Stimulated activated naive B cell treated with anti-CD40 and anti-IgM and Interleukin-4, amounts not matched to agents 10 μg/mL and 1 μg/mL and 100 μg/mL, for 72 hours (primary cell): ENCODE results near the gene IQGAP2.

ENCODE experiments used
- ATAC-seq, 2 donors: fragments of 150-1000 bp; cut with Tn5 transposase; replicated peaks; 2 replicates each; pipeline ENCODE4 v1.10.0; 2021; ENCODE audit warnings: moderate library complexity in 1 of 2
- DNase-seq: peaks from one replicate; pipeline ENCODE4 v3.0.0; 2021
- H3K27ac Mint-ChIP-seq: one replicate; pipeline ENCODE4 v1.8.0; 2022; ENCODE audit warnings: mild to moderate bottlenecking, mixed read lengths
- H3K27me3 Mint-ChIP-seq, 2 donors: one replicate each; pipeline ENCODE4 v1.8.0; 2022; ENCODE audit warnings: mixed read lengths in 2 of 2
- H3K36me3 Mint-ChIP-seq, 2 donors: one replicate each; pipeline ENCODE4 v1.8.0; 2022; ENCODE audit warnings: mixed read lengths in 2 of 2, mild to moderate bottlenecking in 1 of 2
- H3K4me1 Mint-ChIP-seq, 2 donors: one replicate each; pipeline ENCODE4 v1.8.0; 2022; ENCODE audit warnings: mixed read lengths in 2 of 2, mild to moderate bottlenecking in 1 of 2
- H3K4me3 Mint-ChIP-seq, 2 donors: one replicate each; pipeline ENCODE4 v1.8.0; 2022; ENCODE audit warnings: mild to moderate bottlenecking in 2 of 2, mixed read lengths in 2 of 2, moderate library complexity in 1 of 2
- H3K9me3 Mint-ChIP-seq, 2 donors: one replicate each; pipeline ENCODE4 v1.8.0; 2022; ENCODE audit warnings: mixed read lengths in 2 of 2, mild to moderate bottlenecking in 1 of 2

IQGAP2 gene

GRCh38 chr5:76389513-76390154, 13.5 kb upstream of the IQGAP2 start:
- peaks cover 6 to 8% of the 10 kb centered on the region in 2 donors for H3K27me3 Mint-ChIP-seq
- H3K4me1 Mint-ChIP-seq, result peaks cover 6 to 18% of the 10 kb centered on the region in 2 donors
- ATAC-seq (no peak), DNase-seq (no peak)
- no peak overlapping the region for H3K27ac Mint-ChIP-seq
- no peak overlapping the region for H3K4me3 Mint-ChIP-seq
- H3K9me3 Mint-ChIP-seq, result no peaks in the 10 kb centered on the region
- H3K36me3 Mint-ChIP-seq, result peaks cover 0 to 1% of the 10 kb centered on the region in 2 donors

- peaks cover 6 to 8% of the 10 kb centered on the region in 2 donors for H3K27me3 Mint-ChIP-seq
- H3K4me1 Mint-ChIP-seq, result peaks cover 6 to 18% of the 10 kb centered on the region in 2 donors
- H3K4me3 Mint-ChIP-seq, result no peak overlapping the region
- ATAC-seq (no peak), DNase-seq (no peak)
- no peak overlapping the region for H3K27ac Mint-ChIP-seq
- peaks cover 0 to 1% of the 10 kb centered on the region in 2 donors for H3K36me3 Mint-ChIP-seq
- H3K9me3 Mint-ChIP-seq, result no peaks in the 10 kb centered on the region
Measured at GRCh38 chr5:76391014-76391413, 12.1 kb upstream of the IQGAP2 start.

- Mint-ChIP-seq H3K36me3 (peaks cover 0 to 1% of the 10 kb centered on the region in 2 donors), H3K4me1 (peaks cover 6 to 18% of the 10 kb centered on the region in 2 donors), H3K4me3 (no peak overlapping the region), H3K27ac (no peak overlapping the region), H3K27me3 (peaks cover 6 to 8% of the 10 kb centered on the region in 2 donors), H3K9me3 (no peaks in the 10 kb centered on the region)
- ATAC-seq, result no peak
- no peak for DNase-seq
Measured at GRCh38 chr5:76393035-76393680, 9.9 kb upstream of the IQGAP2 start.

- no peaks in the 10 kb centered on the region for H3K9me3 Mint-ChIP-seq
- DNase-seq (no peak), ATAC-seq (no peak)
- H3K27ac Mint-ChIP-seq, result no peak overlapping the region
- peaks cover 5 to 6% of the 10 kb centered on the region in 2 donors for H3K27me3 Mint-ChIP-seq
- no peaks in the 10 kb centered on the region for H3K36me3 Mint-ChIP-seq
- H3K4me3 Mint-ChIP-seq, result no peak overlapping the region
- H3K4me1 Mint-ChIP-seq, result peaks cover 9 to 16% of the 10 kb centered on the region in 2 donors
Measured at GRCh38 chr5:76397200-76397599, 5.9 kb upstream of the IQGAP2 start.

- H3K4me1 Mint-ChIP-seq, result peaks cover 13 to 31% of the 10 kb centered on the region in 2 donors
- no peak overlapping the region for H3K27ac Mint-ChIP-seq
- ATAC-seq (no peak), DNase-seq (no peak)
- peaks cover 5 to 6% of the 10 kb centered on the region in 2 donors for H3K27me3 Mint-ChIP-seq
- no peak overlapping the region for H3K4me3 Mint-ChIP-seq
- no peaks in the 10 kb centered on the region for H3K9me3 Mint-ChIP-seq
- H3K36me3 Mint-ChIP-seq, result peaks cover 0 to 1% of the 10 kb centered on the region in 2 donors
Measured at GRCh38 chr5:76399268-76399667, 3.8 kb upstream of the IQGAP2 start.

GRCh38 chr5:76400466-76400865, 2.6 kb upstream of the IQGAP2 start:
- peaks cover 5 to 6% of the 10 kb centered on the region in 2 donors for H3K27me3 Mint-ChIP-seq
- peaks cover 0 to 1% of the 10 kb centered on the region in 2 donors for H3K36me3 Mint-ChIP-seq
- peaks cover 19 to 43% of the 10 kb centered on the region in 2 donors for H3K4me1 Mint-ChIP-seq
- DNase-seq (no peak), ATAC-seq (no peak)
- no peak overlapping the region for H3K4me3 Mint-ChIP-seq
- no peak overlapping the region for H3K27ac Mint-ChIP-seq
- no peaks in the 10 kb centered on the region for H3K9me3 Mint-ChIP-seq

GRCh38 chr5:76401801-76402250, 1.3 kb upstream of the IQGAP2 start:
- ATAC-seq, result peak; percentile 26 to 38
- peak overlapping the region; percentile 95 for H3K27ac Mint-ChIP-seq
- peaks cover 5 to 6% of the 10 kb centered on the region in 2 donors for H3K27me3 Mint-ChIP-seq
- peak overlapping the region; percentile 91 to 93 for H3K4me3 Mint-ChIP-seq
- peaks cover 27 to 51% of the 10 kb centered on the region in 2 donors for H3K4me1 Mint-ChIP-seq
- H3K9me3 Mint-ChIP-seq, result no peaks in the 10 kb centered on the region
- H3K36me3 Mint-ChIP-seq, result peaks cover 0 to 1% of the 10 kb centered on the region in 2 donors
- peak; percentile 43 for DNase-seq

- ATAC-seq (peak; percentile 72), DNase-seq (peak; percentile 64)
- H3K36me3 Mint-ChIP-seq, result peaks cover 0 to 1% of the 10 kb centered on the region in 2 donors
- no peaks in the 10 kb centered on the region for H3K9me3 Mint-ChIP-seq
- H3K27me3 Mint-ChIP-seq, result peaks cover 5 to 6% of the 10 kb centered on the region in 2 donors
- H3K27ac Mint-ChIP-seq, result peak overlapping the region; percentile 95
- H3K4me1 Mint-ChIP-seq, result peaks cover 29 to 51% of the 10 kb centered on the region in 2 donors
- peak overlapping the region; percentile 91 to 93 for H3K4me3 Mint-ChIP-seq
Measured at GRCh38 chr5:76402251-76402885, 717 bp upstream of the IQGAP2 start.

GRCh38 chr5:76403766-76404222, 709 bp downstream of the IQGAP2 start:
- Mint-ChIP-seq H3K27ac (peak overlapping the region; percentile 62), H3K27me3 (peaks cover 1 to 6% of the 10 kb centered on the region in 2 donors), H3K9me3 (no peaks in the 10 kb centered on the region), H3K4me1 (peaks cover 29 to 51% of the 10 kb centered on the region in 2 donors), H3K4me3 (peak overlapping the region; percentile 91 to 93), H3K36me3 (peaks cover 0 to 1% of the 10 kb centered on the region in 2 donors)
- peak; percentile 24 to 25 for ATAC-seq
- DNase-seq, result peak; percentile 33

GRCh38 chr5:76404223-76405211, 1.4 kb downstream of the IQGAP2 start:
- DNase-seq (peak; percentile 47), ATAC-seq (peak; percentile 30 to 33)
- H3K27me3 Mint-ChIP-seq, result peaks cover 0 to 6% of the 10 kb centered on the region in 2 donors
- peaks cover 0 to 1% of the 10 kb centered on the region in 2 donors for H3K36me3 Mint-ChIP-seq
- peak overlapping the region; percentile 62 for H3K27ac Mint-ChIP-seq
- peaks cover 29 to 51% of the 10 kb centered on the region in 2 donors for H3K4me1 Mint-ChIP-seq
- no peaks in the 10 kb centered on the region for H3K9me3 Mint-ChIP-seq
- peak overlapping the region; percentile 91 to 93 for H3K4me3 Mint-ChIP-seq

- peaks cover 31 to 47% of the 10 kb centered on the region in 2 donors for H3K4me1 Mint-ChIP-seq
- DNase-seq, result no peak
- no peak overlapping the region for H3K4me3 Mint-ChIP-seq
- no peak for ATAC-seq
- peaks cover 0 to 3% of the 10 kb centered on the region in 2 donors for H3K27me3 Mint-ChIP-seq
- peaks cover 0 to 1% of the 10 kb centered on the region in 2 donors for H3K36me3 Mint-ChIP-seq
- no peaks in the 10 kb centered on the region for H3K9me3 Mint-ChIP-seq
- no peak overlapping the region for H3K27ac Mint-ChIP-seq
Measured at GRCh38 chr5:76406014-76406413, 2.9 kb downstream of the IQGAP2 start.

- Mint-ChIP-seq H3K4me1 (peaks cover 28 to 41% of the 10 kb centered on the region in 2 donors), H3K36me3 (peaks cover 0 to 1% of the 10 kb centered on the region in 2 donors), H3K27me3 (no peaks in the 10 kb centered on the region), H3K9me3 (no peaks in the 10 kb centered on the region), H3K27ac (no peak overlapping the region), H3K4me3 (no peak overlapping the region)
- ATAC-seq, result no peak
- DNase-seq, result no peak
Measured at GRCh38 chr5:76406673-76407072, 3.6 kb downstream of the IQGAP2 start.

- peaks cover 23 to 30% of the 10 kb centered on the region in 2 donors for H3K4me1 Mint-ChIP-seq
- ATAC-seq (no peak), DNase-seq (no peak)
- H3K27me3 Mint-ChIP-seq, result no peaks in the 10 kb centered on the region
- H3K9me3 Mint-ChIP-seq, result no peaks in the 10 kb centered on the region
- no peak overlapping the region for H3K27ac Mint-ChIP-seq
- peaks cover 0 to under 1% of the 10 kb centered on the region in 2 donors for H3K36me3 Mint-ChIP-seq
- H3K4me3 Mint-ChIP-seq, result no peak overlapping the region
Measured at GRCh38 chr5:76408104-76408654, 5.1 kb downstream of the IQGAP2 start.
